HCEC 1CT (cell line): ENCODE data around the gene OBSCN.
"Not testable (repeated sequence)": the region's sequence is repeated elsewhere in the genome, so short reads cannot be mapped to it uniquely, and the experiment has no call there.

ENCODE experiments used
- DNase-seq: peaks from one replicate; pipeline ENCODE4 v3.0.0-alpha.2; 2017

The OBSCN gene

GRCh38 chr1:228264090-228264829 is 56.4 kb downstream of the OBSCN start:
- no peak for DNase-seq

DNA sequence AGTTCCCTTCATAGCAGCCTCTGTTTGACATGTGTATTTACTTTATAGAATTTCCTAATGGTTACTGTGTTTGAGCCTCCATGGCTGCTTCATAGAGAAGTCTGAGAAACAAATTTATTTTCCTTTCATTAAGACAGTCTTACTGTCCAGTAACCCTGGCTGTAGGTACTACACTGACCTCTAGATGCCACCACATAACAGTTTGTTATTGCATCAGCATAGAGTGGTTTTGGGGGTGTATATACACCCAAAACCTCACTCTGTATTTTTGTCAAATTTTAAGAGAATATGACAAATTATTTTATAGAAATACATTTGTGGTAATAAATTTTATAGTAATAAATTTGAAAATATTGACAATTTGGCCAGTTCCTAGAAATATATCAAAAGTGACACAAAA is 57.3 kb downstream of the OBSCN start:
- DNase-seq, result peak; percentile 26

DNA sequence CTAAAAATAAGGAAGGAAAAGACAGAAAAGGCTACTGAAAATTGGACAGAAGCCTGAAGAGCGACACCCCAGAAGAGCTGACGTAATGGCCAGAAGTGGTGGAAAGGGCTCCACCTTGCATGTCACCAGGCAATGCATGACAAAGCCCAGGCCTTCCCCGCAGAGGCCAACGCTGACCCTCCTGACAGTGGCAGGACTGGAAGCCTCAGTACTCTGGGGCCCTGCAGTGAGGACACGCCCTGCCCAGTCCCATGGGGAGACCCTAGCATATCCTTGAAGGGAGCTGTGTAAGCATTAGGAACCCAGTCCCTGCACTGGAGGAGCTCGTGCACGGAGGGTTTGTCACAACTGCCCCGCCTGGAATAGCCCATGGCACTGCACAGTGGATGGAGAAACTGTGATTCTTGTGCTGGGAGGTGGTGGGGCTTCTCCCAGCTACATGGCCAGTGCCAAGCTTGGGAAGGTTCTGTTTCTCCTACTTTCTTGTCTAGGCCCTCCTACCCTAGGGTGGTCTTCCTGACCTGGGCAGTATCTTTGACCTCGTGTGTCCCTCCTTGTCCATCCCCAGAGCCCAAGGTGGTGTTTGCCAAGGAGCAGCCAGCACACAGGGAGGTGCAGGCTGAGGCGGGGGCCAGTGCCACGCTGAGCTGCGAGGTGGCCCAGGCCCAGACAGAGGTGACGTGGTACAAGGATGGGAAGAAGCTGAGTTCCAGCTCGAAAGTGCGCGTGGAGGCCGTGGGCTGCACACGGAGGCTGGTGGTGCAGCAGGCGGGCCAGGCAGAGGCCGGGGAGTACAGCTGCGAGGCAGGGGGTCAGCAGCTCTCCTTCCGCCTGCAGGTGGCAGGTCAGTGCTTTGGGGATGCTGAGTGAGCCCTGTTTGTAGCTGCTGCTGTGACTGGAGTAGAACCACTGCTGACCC is 60.4 kb downstream of the OBSCN start:
- no peak for DNase-seq

- DNase-seq, result no peak
Measured at GRCh38 chr1:228268881-228269265, 61.0 kb downstream of the OBSCN start.

DNA sequence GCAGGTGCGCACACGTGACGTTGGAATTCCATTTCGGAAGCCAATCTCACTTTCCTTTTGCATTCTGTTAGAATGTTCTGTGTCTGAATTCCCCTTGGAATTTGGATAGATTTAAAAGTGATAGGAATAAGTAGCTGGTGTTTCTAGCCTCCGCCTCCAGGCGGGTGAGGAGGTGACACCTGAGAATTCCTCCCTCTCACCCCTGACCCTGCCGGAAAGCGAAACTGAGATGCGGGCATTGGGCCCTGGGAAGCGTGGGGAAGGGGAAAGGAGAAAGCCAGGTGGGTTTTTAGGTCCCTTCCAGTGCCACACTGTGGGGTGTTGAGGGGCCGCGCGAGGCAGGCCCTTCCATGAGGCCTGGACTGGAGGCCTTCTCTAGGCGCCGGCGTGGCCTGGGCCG is 61.6 kb downstream of the OBSCN start:
- not testable (repeated sequence) for DNase-seq

DNA sequence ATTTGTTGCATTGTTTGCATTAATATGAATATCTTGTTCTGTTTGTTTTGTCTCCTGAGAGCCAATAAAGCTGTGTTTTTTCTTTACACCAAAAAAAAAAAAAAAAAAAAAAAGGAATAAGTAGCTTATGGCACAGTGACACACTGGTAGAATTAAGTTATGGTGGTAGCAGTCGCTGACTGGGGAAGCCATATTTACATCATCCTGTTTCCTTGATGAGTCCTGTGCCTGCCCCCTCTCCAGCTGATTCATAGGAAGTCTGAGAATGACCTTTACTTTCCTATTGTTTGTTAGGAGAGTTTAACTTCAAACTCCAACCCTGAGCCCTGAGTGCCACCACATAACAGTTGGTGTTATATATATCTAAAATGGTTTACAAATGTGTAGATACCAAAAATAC is 62.2 kb downstream of the OBSCN start:
- peak; percentile 27 for DNase-seq

DNA sequence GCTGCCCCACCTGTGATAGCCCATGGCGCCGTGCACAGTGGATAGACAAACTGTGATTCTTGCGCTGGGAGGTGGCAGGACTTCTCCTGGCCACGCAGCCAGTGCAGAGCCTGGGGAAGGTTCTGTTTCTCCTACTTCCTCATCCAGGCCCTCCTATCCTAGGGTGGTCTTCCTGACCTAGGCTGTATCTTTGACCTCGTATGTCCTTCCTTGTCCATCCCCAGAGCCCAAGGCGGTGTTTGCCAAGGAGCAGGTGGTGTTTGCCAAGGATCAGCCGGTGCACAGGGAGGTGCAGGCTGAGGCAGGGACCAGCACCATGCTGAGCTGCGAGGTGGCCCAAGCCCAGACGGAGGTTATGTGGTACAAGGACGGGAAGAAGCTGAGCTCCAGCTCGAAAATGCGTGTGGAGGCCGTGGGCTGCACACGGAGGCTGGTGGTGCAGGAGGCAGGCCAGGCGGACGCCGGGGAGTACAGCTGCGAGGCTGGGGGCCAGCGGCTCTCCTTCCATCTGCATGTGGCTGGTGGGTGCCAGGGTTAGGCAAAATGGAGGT is 63.9 kb downstream of the OBSCN start:
- DNase-seq, result no peak

- no peak for DNase-seq
Measured at GRCh38 chr1:228272331-228272791, 64.5 kb downstream of the OBSCN start.

DNA sequence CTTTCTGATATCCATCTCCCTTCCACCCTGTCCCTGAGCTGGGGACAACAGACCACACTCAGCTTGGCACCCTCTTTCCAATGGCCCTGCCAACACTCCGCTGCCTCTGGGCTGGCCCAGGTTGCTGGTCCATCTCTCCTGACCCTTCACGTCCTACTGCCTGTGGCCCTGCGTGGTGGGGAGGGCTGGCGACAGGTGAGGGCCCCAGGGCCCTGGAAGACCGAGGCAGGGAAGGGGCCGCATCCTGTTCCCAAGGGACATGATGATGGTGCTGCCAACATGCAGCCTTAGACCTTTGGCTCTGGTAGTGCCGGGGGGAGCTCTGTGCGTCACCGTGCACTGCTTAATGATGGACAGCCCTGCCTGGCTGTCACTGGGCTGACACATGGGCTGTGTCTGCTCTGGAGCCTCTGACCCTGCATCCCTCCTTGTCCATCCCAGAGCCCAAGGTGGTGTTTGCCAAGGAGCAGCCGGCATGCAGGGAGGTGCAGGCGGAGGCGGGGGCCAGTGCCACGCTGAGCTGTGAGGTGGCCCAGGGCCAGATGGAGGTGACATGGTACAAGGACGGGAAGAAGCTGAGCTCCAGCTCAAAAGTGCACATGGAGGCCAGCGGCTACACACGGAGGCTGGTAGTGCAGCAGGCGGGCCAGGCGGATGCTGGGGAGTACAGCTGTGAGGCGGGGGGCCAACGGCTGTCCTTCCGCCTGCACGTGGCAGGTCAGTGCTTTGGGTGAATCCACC is 65.2 kb downstream of the OBSCN start:
- DNase-seq, result no peak

GRCh38 chr1:228273720-228274451 is 66.0 kb downstream of the OBSCN start:
- DNase-seq, result no peak

- DNase-seq, result no peak
Measured at GRCh38 chr1:228274452-228275178, 66.8 kb downstream of the OBSCN start.

DNA sequence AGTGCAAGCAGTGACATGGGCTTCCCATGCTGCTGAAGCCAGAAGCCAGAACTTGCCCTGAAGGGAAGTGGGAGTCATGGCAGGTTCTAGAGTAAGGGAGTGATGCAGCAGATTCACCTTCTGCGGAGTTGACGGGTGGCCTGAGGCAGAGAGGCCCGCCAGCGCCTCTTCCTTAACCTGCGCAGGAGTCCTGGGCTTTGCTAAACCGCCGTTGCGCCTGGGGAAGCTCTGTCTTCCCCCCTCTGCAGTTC is 67.3 kb downstream of the OBSCN start:
- no peak for DNase-seq

DNA sequence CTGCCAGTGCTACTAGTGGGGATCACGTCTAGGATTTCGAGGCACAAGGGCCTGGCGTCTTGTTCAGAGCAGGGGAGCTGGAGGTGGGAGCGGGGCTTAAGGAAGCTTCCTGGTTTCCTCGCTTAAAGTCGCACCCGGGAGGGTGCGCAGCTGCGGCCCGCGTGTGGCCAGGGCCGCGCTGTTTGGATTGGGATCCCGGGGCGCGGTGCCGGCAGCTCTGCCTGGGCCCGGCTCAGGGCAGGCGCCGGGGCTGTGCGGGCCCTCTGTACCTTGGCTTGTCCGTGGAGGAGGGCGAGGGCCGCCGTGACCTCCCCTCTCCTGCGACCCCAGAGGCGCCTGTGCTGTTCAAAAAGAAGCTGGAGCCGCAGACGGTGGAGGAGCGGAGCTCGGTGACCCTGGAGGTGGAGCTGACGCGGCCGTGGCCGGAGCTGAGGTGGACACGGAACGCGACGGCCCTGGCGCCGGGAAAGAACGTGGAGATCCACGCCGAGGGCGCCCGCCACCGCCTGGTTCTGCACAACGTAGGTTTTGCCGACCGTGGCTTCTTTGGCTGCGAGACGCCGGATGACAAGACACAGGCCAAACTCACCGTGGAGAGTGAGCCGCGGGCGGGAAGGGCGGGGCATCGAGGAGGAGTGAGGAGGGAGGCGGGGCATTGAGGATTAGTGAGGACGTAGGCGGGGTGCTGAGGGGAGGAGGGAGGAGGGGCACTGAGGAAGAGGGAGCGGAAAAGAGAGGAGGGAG is 67.8 kb downstream of the OBSCN start:
- DNase-seq, result peak; percentile 55

GRCh38 chr1:228276174-228276831 is 68.5 kb downstream of the OBSCN start:
- DNase-seq, result no peak

GRCh38 chr1:228276901-228277490 is 69.2 kb downstream of the OBSCN start:
- no peak for DNase-seq

GRCh38 chr1:228277491-228278431 is 69.9 kb downstream of the OBSCN start:
- DNase-seq, result no peak

DNA sequence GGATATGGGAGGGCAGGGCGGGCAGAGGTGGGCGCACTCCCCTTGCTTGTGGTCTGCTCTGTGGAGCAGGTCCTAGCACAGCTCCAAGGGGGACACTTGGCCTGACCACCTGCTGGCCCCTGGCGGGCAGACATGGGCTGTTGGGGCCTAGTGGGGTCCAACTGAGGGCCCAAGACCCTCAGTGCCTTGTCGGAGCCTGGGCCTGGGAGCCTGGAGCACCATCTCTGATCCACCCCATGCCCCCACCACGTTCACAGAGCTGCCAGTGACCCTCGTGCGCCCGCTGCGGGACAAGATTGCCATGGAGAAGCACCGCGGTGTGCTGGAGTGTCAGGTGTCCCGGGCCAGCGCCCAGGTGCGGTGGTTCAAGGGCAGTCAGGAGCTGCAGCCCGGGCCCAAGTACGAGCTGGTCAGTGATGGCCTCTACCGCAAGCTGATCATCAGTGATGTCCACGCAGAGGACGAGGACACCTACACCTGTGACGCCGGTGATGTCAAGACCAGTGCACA is 70.6 kb downstream of the OBSCN start:
- DNase-seq, result no peak

- no peak for DNase-seq
Measured at GRCh38 chr1:228279011-228279721, 71.3 kb downstream of the OBSCN start.
